Astrocyte (in vitro differentiated cells and primary cell): Measurements from ENCODE around the gene ZNF407. TPM values are rescaled to one million over a fixed set of nuclear protein-coding genes. Genes with fewer than 3 reads are reported as not detected.

Source experiments
- DNase-seq: peaks from one replicate; pipeline ENCODE4 v3.0.0-alpha.2; 2010; ENCODE audit warnings: low read depth
- FAIRE-seq: peaks from 2 replicates; lab custom pipeline; 2011; peaks lifted over from hg19 to GRCh38; lab: Jason Lieb, UNC
- H2AFZ ChIP-seq: 2 replicates; pipeline ENCODE4 v1.6.0; 2012; ENCODE audit warnings: low read depth, low read length, inconsistent platforms
- H3K27ac ChIP-seq: 2 replicates; pipeline ENCODE4 v1.5.1; 2011; ENCODE audit warnings: low read depth, low read length, inconsistent platforms
- H3K27me3 ChIP-seq: 2 replicates; pipeline ENCODE4 v1.6.0; 2011; ENCODE audit warnings: low read length, inconsistent platforms; ENCODE audit not compliant: insufficient read depth
- H3K36me3 ChIP-seq: 2 replicates; pipeline ENCODE4 v1.5.1; 2011; ENCODE audit warnings: low read length, inconsistent platforms; ENCODE audit not compliant: insufficient read depth
- H3K4me1 ChIP-seq: 2 replicates; pipeline ENCODE4 v1.5.1; 2011; ENCODE audit warnings: low read length, inconsistent platforms; ENCODE audit not compliant: insufficient read depth
- H3K4me2 ChIP-seq: 2 replicates; pipeline ENCODE4 v1.6.0; 2012; ENCODE audit warnings: low read length, inconsistent platforms
- H3K4me3 ChIP-seq: 2 replicates; pipeline ENCODE4 v1.5.1; 2011; ENCODE audit warnings: low read depth, mild to moderate bottlenecking, low read length, inconsistent platforms; ENCODE audit not compliant: insufficient read depth
- H3K79me2 ChIP-seq: 2 replicates; pipeline ENCODE4 v1.6.0; 2012; ENCODE audit warnings: mild to moderate bottlenecking, low read length, inconsistent platforms; ENCODE audit not compliant: insufficient read depth
- H3K9ac ChIP-seq: 2 replicates; pipeline ENCODE4 v1.6.0; 2012; ENCODE audit warnings: mild to moderate bottlenecking, low read length, inconsistent platforms
- H3K9me3 ChIP-seq: 2 replicates; pipeline ENCODE4 v1.5.1; 2012; ENCODE audit warnings: low read depth, mild to moderate bottlenecking, low read length, inconsistent platforms; ENCODE audit not compliant: insufficient read depth
- H4K20me1 ChIP-seq: 2 replicates; pipeline ENCODE4 v1.6.0; 2012; ENCODE audit warnings: low read length, inconsistent platforms; ENCODE audit not compliant: insufficient read depth
- H3K27ac Mint-ChIP-seq: one replicate; pipeline ENCODE4 v1.8.0; 2021; ENCODE audit warnings: mild to moderate bottlenecking, mixed read lengths; ENCODE audit not compliant: unreplicated experiment
- H3K27me3 Mint-ChIP-seq: one replicate; pipeline ENCODE4 v1.8.0; 2021; ENCODE audit warnings: low read depth, mixed read lengths; ENCODE audit not compliant: unreplicated experiment
- H3K36me3 Mint-ChIP-seq: one replicate; pipeline ENCODE4 v1.8.0; 2021; ENCODE audit warnings: low read depth, mixed read lengths; ENCODE audit not compliant: unreplicated experiment
- H3K4me1 Mint-ChIP-seq: one replicate; pipeline ENCODE4 v1.8.0; 2021; ENCODE audit warnings: low read depth, mixed read lengths; ENCODE audit not compliant: unreplicated experiment
- H3K4me3 Mint-ChIP-seq: one replicate; pipeline ENCODE4 v1.8.0; 2021; ENCODE audit warnings: mild to moderate bottlenecking, moderate library complexity, mixed read lengths; ENCODE audit not compliant: unreplicated experiment
- H3K9me3 Mint-ChIP-seq: one replicate; pipeline ENCODE4 v1.8.0; 2021; ENCODE audit warnings: mild to moderate bottlenecking, mixed read lengths; ENCODE audit not compliant: unreplicated experiment
- EZH2 ChIP-seq: IDR thresholded peaks from 2 replicates; pipeline ENCODE4 v1.6.1; 2012; ENCODE audit warnings: mild to moderate bottlenecking, low read length, inconsistent platforms; ENCODE audit not compliant: insufficient read depth
- total RNA-seq: library from RNA; stranded (reverse); gene quantifications from 2 replicates; pipeline ENCODE4 v1.2.1, GENCODE V29; 2021
- TF ChIP-seq, protein P1 (sequence below): IDR thresholded peaks from 2 replicates; pipeline ENCODE4 v1.5.1; 2011; ENCODE audit warnings: low read depth, mild to moderate bottlenecking, inconsistent platforms, low read length, moderate library complexity; ENCODE audit not compliant: insufficient read depth

The ZNF407 gene
- total RNA-seq, 1 donor from 2014 or later = 13.8 TPM

DNA sequence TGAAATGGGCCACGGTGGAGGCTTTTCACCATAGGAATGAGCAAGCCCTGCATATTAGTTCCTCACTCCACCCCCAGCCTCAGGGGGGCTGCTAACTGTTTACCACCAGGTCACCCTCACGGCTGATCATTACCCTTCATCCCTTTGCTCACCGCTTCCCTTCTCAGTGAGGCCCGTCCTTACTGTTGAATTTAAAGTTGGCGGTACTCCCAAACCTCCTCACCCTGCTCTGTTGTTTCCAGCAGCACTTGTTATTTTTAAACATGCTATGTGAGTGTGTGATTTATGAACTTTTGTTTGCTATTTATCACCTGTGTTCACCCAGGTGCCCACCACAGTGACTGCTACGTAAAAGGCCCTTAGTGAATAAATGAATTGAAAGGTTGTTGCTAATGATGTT is 243.6 kb downstream of the ZNF407 start:
- Mint-ChIP-seq H3K27ac (no peak overlapping the region), H3K27me3 (no peaks in the 10 kb centered on the region), H3K36me3 (peaks cover 8% of the 10 kb centered on the region), H3K4me3 (no peak overlapping the region), H3K4me1 (peaks cover 13% of the 10 kb centered on the region), H3K9me3 (peaks cover 2% of the 10 kb centered on the region)
- no peaks in the 10 kb centered on the region for H3K36me3 ChIP-seq
- no peaks in the 10 kb centered on the region for H4K20me1 ChIP-seq
- no peaks in the 10 kb centered on the region for H3K79me2 ChIP-seq
- TF ChIP-seq, protein P1, sequence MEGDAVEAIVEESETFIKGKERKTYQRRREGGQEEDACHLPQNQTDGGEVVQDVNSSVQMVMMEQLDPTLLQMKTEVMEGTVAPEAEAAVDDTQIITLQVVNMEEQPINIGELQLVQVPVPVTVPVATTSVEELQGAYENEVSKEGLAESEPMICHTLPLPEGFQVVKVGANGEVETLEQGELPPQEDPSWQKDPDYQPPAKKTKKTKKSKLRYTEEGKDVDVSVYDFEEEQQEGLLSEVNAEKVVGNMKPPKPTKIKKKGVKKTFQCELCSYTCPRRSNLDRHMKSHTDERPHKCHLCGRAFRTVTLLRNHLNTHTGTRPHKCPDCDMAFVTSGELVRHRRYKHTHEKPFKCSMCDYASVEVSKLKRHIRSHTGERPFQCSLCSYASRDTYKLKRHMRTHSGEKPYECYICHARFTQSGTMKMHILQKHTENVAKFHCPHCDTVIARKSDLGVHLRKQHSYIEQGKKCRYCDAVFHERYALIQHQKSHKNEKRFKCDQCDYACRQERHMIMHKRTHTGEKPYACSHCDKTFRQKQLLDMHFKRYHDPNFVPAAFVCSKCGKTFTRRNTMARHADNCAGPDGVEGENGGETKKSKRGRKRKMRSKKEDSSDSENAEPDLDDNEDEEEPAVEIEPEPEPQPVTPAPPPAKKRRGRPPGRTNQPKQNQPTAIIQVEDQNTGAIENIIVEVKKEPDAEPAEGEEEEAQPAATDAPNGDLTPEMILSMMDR = no peak
- no peak for TF ChIP-seq EZH2
- FAIRE-seq (no peak), DNase-seq (no peak)
- H3K4me1 ChIP-seq = peaks cover 9% of the 10 kb centered on the region
- no peak overlapping the region for H3K4me2 ChIP-seq
- H3K9ac ChIP-seq = no peak overlapping the region
- no peak overlapping the region for H3K4me3 ChIP-seq
- no peaks in the 10 kb centered on the region for H3K9me3 ChIP-seq
- H2AFZ ChIP-seq = no peak overlapping the region
- H3K27me3 ChIP-seq = no peaks in the 10 kb centered on the region
- H3K27ac ChIP-seq = no peak overlapping the region

DNA sequence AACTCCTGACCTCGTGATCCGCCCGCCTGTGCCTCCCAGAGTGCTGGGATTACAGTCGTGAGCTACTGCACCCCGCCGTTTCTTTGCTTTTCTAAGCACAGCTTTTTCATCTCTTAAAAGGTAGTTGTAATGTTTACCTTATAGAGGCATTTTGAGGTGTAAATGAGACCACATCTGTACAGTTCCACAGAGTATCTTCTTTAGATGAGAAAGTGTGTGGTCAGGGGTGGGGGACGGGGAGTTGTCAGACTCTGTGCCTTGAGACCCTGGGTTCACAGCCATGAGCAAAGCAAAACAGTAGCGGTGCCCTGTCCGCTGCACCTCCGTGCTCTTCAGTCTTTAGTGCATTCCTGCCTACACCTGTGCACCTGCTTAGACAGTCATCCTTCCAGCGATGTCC is 251.6 kb downstream of the ZNF407 start:
- TF ChIP-seq, protein P1 = no peak
- H3K27me3 ChIP-seq = no peaks in the 10 kb centered on the region
- Mint-ChIP-seq H3K4me3 (no peak overlapping the region), H3K27ac (no peak overlapping the region), H3K36me3 (no peaks in the 10 kb centered on the region), H3K9me3 (no peaks in the 10 kb centered on the region), H3K27me3 (no peaks in the 10 kb centered on the region), H3K4me1 (peaks cover 1% of the 10 kb centered on the region)
- no peaks in the 10 kb centered on the region for H3K79me2 ChIP-seq
- no peak overlapping the region for H3K27ac ChIP-seq
- DNase-seq = no peak
- H4K20me1 ChIP-seq = no peaks in the 10 kb centered on the region
- no peak overlapping the region for H3K4me3 ChIP-seq
- no peak overlapping the region for H2AFZ ChIP-seq
- H3K4me1 ChIP-seq = no peaks in the 10 kb centered on the region
- H3K9ac ChIP-seq = no peak overlapping the region
- no peak for FAIRE-seq
- H3K36me3 ChIP-seq = no peaks in the 10 kb centered on the region
- H3K4me2 ChIP-seq = no peak overlapping the region
- no peaks in the 10 kb centered on the region for H3K9me3 ChIP-seq

- Histone ChIP-seq H3K79me2 (no peaks in the 10 kb centered on the region), H3K36me3 (no peaks in the 10 kb centered on the region), H3K4me1 (no peaks in the 10 kb centered on the region), H3K27ac (no peak overlapping the region), H4K20me1 (no peaks in the 10 kb centered on the region), H2AFZ (no peak overlapping the region), H3K9me3 (no peaks in the 10 kb centered on the region), H3K27me3 (no peaks in the 10 kb centered on the region), H3K4me3 (no peak overlapping the region), H3K9ac (no peak overlapping the region), H3K4me2 (no peak overlapping the region)
- no peaks in the 10 kb centered on the region for H3K9me3 Mint-ChIP-seq
- no peak for DNase-seq
- H3K27ac Mint-ChIP-seq = no peak overlapping the region
- H3K27me3 Mint-ChIP-seq = no peaks in the 10 kb centered on the region
- FAIRE-seq = no peak
- H3K4me3 Mint-ChIP-seq = no peak overlapping the region
- TF ChIP-seq, protein P1 = no peak
- TF ChIP-seq EZH2 = no peak
- H3K4me1 Mint-ChIP-seq = peaks cover 7% of the 10 kb centered on the region
- no peaks in the 10 kb centered on the region for H3K36me3 Mint-ChIP-seq
Observed at GRCh38 chr18:74856434-74856833, 258.8 kb downstream of the ZNF407 start.
